Brain pericyte (primary cell): Measurements from ENCODE around the gene SYNE1.
"Not testable (repeated sequence)": the region's sequence is repeated elsewhere in the genome, so short reads cannot be mapped to it uniquely, and the experiment has no call there.

Source experiments
- DNase-seq: peaks from one replicate; pipeline ENCODE4 v3.0.0-alpha.2; 2012; ENCODE audit warnings: low read depth, low spot score

The SYNE1 gene

DNA sequence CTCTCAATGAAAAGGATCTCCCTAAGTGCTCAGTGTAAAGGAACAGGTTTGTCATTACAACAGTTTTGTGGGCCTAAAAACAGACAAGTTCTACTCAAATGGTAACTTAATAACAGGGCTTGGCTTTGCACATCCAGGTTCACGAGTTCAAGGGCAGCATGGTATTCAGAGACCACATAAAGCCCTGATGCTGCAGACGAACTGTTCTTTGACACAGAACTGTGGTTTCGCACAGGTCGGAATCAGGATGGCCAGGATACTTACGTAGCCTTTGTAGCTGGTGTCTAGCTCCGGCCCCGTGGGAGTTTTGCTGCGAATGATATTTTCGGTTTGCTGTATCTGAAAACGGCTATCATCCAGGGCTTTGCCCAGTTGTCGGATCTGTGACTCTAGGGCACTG is 493.8 kb downstream of the SYNE1 start:
- no peak for DNase-seq

- no peak for DNase-seq
Measured at GRCh38 chr6:152142105-152142504, 495.1 kb downstream of the SYNE1 start.

GRCh38 chr6:152138344-152138743 is 498.8 kb downstream of the SYNE1 start:
- not testable (repeated sequence) for DNase-seq

- DNase-seq, result no peak
Measured at GRCh38 chr6:152136449-152136825, 500.7 kb downstream of the SYNE1 start.

DNA sequence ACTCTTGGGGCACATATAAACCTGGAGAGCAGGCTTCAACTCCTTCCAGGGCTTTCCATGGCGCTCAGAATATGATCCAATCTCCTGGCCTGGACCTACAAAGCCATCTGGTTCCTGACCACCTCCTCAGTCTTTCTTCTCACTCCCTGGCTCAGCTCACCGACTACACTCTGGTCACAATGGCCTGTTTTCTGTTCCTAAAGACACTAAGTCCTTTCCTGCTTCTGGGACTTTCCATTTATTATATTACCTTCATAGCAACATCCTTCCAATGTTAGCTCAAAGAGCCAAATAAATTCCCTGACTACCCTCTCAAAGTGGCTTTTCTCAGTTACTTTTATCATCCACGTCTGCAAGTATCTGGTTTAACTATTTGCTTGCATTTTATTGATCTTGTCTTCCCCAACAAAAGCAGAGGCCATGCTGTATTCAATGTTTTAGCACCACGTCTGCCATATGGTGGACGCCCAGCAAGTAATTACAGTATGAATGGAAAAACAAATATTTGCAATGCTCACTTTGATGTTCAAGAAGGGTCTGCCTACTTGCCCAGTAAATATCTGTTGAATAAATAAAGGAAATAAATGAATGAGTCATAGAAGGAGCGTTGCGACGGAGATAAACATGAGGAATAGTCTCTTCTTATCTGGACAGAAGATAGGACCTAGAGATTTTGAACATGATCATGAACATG is 501.3 kb downstream of the SYNE1 start:
- DNase-seq, result no peak

DNA sequence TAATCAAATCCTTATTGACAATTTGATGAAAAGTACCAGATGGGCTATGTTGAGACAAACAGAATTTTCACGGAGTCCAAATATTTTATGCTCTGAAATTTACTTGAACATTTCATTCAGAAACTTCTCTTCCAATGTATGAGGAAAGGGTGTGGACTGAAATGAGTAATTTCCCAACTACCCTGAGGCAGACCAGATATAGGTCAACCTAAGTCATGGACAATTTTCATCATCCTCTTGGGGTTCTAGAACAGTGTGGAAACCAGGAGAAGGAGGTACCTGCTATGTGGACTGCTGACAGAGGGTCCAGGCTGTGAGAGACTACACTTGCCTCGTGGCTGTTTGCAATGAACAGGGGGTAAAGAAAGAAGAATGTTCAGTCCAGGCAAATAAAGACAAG is 506.7 kb downstream of the SYNE1 start:
- DNase-seq, result no peak

DNA sequence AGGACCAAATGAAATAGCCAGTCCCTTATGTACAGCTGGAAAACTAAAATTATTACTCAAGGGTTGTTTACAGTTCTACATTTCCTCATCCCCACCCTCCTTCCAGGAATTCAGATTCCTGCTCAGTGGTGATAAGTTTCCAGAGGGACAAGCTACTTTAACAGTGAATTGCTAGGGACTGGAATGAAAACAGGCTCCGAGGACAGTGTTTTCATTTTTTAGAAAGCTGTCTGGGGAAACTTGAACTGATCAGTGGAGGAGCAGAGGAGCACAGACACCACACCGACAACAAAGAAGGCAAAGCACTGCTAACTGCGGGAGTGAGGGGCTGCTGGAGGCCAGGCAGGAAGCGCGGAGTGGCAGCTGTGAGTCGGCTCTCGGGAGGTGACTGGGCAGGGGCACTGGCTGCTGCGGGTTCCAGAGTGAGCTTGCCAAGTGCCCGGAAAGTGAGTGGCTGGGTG is 507.4 kb downstream of the SYNE1 start:
- no peak for DNase-seq

DNA sequence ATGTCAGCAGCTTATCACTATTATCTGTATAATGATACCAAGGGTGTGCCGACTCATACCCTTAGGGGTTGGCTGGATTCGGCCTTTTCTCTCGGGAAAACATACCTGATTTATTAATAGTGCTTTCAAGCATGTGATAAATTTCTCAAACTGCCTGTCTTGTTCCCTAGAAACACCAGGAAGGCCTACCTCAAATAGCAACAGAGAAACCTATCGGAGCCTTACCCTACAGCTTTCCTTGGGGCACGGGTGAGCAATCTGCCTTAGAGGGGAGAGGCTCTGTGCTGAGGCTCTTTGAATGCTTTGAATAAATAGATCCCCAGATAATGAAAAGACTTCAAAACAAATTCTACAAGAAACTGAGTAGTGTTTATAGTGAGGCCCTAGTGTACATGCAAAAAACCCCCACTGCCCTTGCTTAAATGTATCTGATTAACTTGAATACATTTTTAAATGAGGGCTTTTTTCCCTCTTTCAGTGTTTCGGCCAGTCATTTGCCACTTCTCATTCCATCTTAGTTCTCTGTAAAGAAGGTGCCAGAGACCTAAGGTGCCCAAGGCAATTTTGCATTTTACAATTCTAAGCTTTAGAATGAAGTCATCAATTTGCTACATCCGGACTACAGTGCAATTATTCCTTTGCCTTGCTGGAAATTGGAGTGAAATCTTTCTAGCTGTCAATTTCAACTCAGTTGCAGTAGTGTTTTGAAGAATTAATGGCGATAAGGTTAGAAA is 509.6 kb downstream of the SYNE1 start:
- no peak for DNase-seq

DNA sequence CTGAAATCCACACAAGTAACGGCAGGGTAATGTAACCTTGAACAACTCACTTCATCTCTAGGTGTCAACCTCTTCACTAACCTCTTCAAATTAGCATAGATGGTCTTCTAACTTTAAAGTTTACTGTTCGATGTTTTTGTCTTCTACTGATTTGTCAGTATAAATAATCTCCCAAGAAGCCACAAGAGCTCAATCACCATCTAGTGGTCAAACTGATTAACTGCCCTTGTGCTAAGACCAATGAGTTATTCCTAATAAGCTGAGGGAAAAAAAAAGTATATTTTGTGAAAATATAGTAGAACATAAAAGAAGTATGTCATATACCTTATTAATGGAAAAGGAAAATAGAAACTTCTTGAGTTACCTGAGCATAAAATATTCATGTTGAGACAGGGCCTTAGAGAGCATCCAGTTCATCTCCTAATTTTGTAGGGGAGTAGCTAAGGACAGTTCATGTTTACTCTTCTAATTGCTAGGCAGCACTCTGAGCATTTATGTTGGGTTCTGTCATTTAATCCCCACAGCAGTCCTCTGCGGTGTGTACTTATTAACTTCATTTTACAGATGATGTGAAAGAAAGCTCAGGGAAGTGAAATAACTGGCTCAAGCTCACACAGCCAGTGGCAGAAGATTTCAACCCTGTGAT is 512.6 kb downstream of the SYNE1 start:
- DNase-seq, result no peak

DNA sequence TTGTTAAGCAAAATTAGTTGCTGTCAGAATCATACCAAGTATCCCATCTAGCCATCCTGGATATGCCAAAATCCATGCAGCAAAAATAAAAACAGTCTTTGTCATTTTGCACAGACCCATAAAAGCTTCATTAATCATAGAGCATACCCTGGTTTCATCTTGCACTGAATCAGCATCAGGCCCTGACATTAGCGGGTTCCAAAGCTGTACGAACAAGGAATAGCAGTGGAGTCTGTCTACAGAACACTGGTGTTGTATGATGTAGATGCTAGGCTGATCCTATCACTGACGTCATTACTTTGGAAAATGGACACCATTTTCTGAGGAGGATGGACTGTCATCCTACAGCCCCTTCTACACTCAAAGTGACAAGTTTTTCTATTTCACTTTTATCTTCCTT is 514.1 kb downstream of the SYNE1 start:
- DNase-seq, result no peak

DNA sequence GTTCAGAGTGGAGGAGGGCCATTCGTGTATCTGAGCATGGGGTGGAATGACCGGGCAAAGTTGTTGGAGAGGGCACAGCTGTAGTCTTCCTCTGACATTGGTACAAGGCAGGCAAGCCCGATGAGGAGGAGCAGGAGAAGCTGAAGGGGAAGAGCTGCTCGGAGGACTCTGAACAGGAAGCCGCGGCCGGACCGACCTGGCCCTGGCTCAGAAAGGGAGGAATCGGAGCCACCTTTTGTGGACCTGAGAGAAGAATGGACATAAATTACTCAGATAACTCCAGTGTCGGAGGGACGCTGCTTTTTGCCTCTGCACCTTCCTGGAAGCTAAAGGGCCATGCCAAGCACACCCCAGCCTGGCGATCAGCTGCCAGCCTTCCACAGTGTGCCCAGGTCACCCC is 514.7 kb downstream of the SYNE1 start:
- DNase-seq, result no peak

GRCh38 chr6:152121910-152122309 is 515.3 kb downstream of the SYNE1 start:
- DNase-seq, result no peak

GRCh38 chr6:152119831-152120230 is 517.3 kb downstream of the SYNE1 start:
- DNase-seq, result no peak

GRCh38 chr6:152118678-152119077 is 518.5 kb downstream of the SYNE1 start:
- DNase-seq, result no peak

DNA sequence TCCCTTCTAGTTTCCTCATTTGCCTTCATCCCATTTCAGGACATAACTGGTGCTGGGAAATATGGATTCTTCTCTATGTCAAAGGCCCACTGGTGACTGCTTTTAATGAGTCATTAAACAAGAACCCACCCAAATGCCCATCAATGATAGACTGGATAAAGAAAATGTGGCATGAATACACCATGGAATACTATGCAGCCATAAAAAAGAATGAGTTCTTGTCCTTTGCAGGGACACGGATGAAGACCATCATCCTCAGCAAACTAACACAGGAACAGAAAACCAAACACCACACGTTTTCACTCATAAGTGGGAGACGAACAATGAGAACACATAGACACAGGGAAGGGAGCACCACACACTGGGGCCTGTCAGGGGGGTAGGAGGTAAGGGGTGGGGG is 518.9 kb downstream of the SYNE1 start:
- DNase-seq, result no peak

- DNase-seq, result no peak
Measured at GRCh38 chr6:152117156-152118133, 519.7 kb downstream of the SYNE1 start.

- no peak for DNase-seq
Measured at GRCh38 chr6:152112491-152113261, 524.5 kb downstream of the SYNE1 start.

- DNase-seq, result no peak
Measured at GRCh38 chr6:152110886-152111820, 526.0 kb downstream of the SYNE1 start.

DNA sequence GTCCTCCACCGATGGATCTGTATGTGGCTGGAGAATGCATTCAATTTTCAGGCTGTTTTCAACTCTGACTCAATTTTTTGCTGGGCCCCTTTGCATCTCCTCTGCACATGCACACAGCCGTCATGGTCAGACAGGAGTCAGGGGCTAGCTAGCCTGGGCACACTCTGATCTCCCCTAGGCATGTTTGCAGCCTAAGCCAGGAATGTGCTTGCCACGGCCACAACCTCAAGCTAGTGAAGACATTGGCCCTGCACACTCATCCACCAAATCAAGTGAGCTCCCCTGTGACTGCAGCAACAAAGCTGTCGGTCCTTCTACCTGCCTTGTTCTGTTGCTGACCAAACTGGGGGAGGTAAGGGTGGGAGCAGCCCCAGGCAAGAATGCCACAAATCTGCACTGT is 529.2 kb downstream of the SYNE1 start:
- DNase-seq, result no peak

DNA sequence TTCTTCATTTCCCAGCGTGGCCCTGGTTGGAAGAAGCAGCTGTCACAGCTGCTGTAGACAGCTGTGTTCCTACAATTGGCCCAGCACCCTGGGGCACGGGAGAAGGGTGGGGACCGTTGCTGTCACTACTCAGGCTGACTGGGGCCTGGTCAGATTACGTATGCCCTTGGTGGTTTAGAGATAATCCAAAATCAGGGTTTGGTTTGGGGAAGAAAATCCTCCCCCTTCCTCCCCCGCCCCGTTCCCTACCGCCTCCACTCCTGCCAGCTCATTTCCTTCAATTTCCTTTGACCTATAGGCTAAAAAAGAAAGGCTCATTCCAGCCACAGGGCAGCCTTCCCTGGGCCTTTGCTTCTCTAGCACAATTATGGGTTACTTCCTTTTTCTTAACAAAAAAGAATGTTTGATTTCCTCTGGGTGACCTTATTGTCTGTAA is 537.0 kb downstream of the SYNE1 start:
- no peak for DNase-seq
